ENCODE measurements around the gene CNTNAP5. TPM values are rescaled to one million over a fixed set of nuclear protein-coding genes. Genes with fewer than 3 reads are reported as not detected.

Gene CNTNAP5
- total RNA-seq, 1 experiment from 2014 or later = 0.48 TPM

- H3K36me3 Mint-ChIP-seq (ENCODE audit: insufficient read depth in 1 of 3, low read depth in 3 of 3) = peaks cover 0 to 8% (median 5%) of the 10 kb centered on the region in 3 experiments; a peak in 3 of 7 replicates
- peaks cover 5% of the 10 kb centered on the region in 2 experiments for H3K4me1 Mint-ChIP-seq
- Histone ChIP-seq H3T11ph (ENCODE audit: low read length) (no peak overlapping the region), H4K91ac (ENCODE audit: insufficient read length, low read depth, low read length) (no peak overlapping the region), H3K56ac (ENCODE audit: insufficient read length, low read depth, low read length) (no peak overlapping the region), H3K79me1 (ENCODE audit: insufficient read depth, low read depth, low read length, poor library complexity, severe bottlenecking) (no peaks in the 10 kb centered on the region), H4K5ac (ENCODE audit: insufficient read length, low read depth, low read length) (no peak overlapping the region), H2BK20ac (ENCODE audit: low read depth, low read length, poor library complexity, severe bottlenecking) (no peak overlapping the region), H3K4ac (ENCODE audit: low read depth, low read length) (no peak overlapping the region), H4K20me1 (ENCODE audit: control insufficient read depth, insufficient read depth, insufficient read length) (no peaks in the 10 kb centered on the region), H2AFZ (ENCODE audit: low read length) (no peak overlapping the region), H2AK5ac (ENCODE audit: insufficient read length, low read length) (no peak overlapping the region), H3K23me2 (ENCODE audit: insufficient read length, low read depth, low read length, poor library complexity, severe bottlenecking) (no peaks in the 10 kb centered on the region), H2BK5ac (ENCODE audit: insufficient read length, low read length) (no peak overlapping the region), H3K9me3 (ENCODE audit: control insufficient read depth, low read depth, low read length) (no peaks in the 10 kb centered on the region), H3K79me2 (ENCODE audit: insufficient read depth, low read length) (no peaks in the 10 kb centered on the region), H3K18ac (ENCODE audit: insufficient read length, low read depth, low read length) (no peak overlapping the region), H3K23ac (ENCODE audit: insufficient read length, low read depth, low read length) (no peak overlapping the region), H2BK15ac (ENCODE audit: low read depth, low read length) (no peak overlapping the region), H2BK12ac (ENCODE audit: insufficient read length, low read depth, low read length) (no peak overlapping the region), H3K4me1 (ENCODE audit: insufficient read depth, low read length) (no peaks in the 10 kb centered on the region), H3K9ac (ENCODE audit: extremely low read depth, insufficient read length, low read length) (no peak overlapping the region), H3K14ac (ENCODE audit: insufficient read depth, low read length) (no peak overlapping the region), H4K8ac (replicated peaks; ENCODE audit: insufficient read length, low read depth, low read length) (no peak overlapping the region), H3K27me3 (ENCODE audit: insufficient read depth, low read length) (no peaks in the 10 kb centered on the region), H2BK120ac (ENCODE audit: low read depth, low read length, poor library complexity, severe bottlenecking) (no peak overlapping the region), H3K27ac (ENCODE audit: insufficient read length, low read depth, low read length) (no peak overlapping the region), H3K4me2 (ENCODE audit: insufficient read depth, insufficient read length, low read length) (no peak overlapping the region)
- no peak for TF ChIP-seq CTCF (conservative IDR thresholded peaks at IDR 0.05)
- H3K27me3 Mint-ChIP-seq (ENCODE audit: low read depth) = no peaks in the 10 kb centered on the region
- no CpG with 5 or more reads among the region's 3 CpGs for WGBS (ENCODE audit: extremely low coverage, insufficient read length, low lambda C conversion rate)
- no peak overlapping the region for H3K27ac Mint-ChIP-seq
- H3K4me3 Mint-ChIP-seq = no peak overlapping the region
- H3K9me3 Mint-ChIP-seq = peaks cover 4 to 7% of the 10 kb centered on the region in 2 experiments; a peak in 4 of 5 replicates
- no peak for DNase-seq
These were observed 898.0 kb downstream of the CNTNAP5 start for GRCh38 chr2:124923097-124923496.
